Left lung (tissue), 10 donors: Measurements from ENCODE around the gene GCGR. TPM values are rescaled to one million over a fixed set of nuclear protein-coding genes. Genes with fewer than 3 reads are reported as not detected.

Source experiments
- ATAC-seq: fragments of 200-7000 bp; cut with Tn5 transposase; one replicate; pipeline ENCODE4 v1.9.1; 2020; ENCODE audit warnings: moderate library complexity
- DNase-seq, 4 donors: peaks; one replicate each; pipeline ENCODE4 v3.0.0-alpha.2; 2013 to 2020
- H3K27ac ChIP-seq, 2 donors: fragments of 200-600 bp; sonication (generic) in 1 of 2; one replicate each; pipeline versions ENCODE4 v1.5.0 to v1.8.0; 2020 to 2021
- H3K27me3 ChIP-seq, 2 donors: fragments of 200-600 bp; sonication (generic) in 1 of 2; one replicate each; pipeline versions ENCODE4 v1.5.0 to v1.8.0; 2020 to 2021
- H3K36me3 ChIP-seq, 2 donors: fragments of 200-600 bp; sonication (generic) in 1 of 2; one replicate each; pipeline versions ENCODE4 v1.5.0 to v1.8.0; 2020 to 2021
- H3K4me1 ChIP-seq, 2 donors: fragments of 200-600 bp; one replicate each; pipeline ENCODE4 v1.8.0; 2021
- H3K4me3 ChIP-seq, 2 donors: fragments of 200-600 bp; sonication (generic) in 1 of 2; one replicate each; pipeline versions ENCODE4 v1.5.0 to v1.8.0; 2020 to 2021; ENCODE audit warnings: mild to moderate bottlenecking in 1 of 2
- H3K9me3 ChIP-seq, 2 donors: fragments of 200-600 bp; sonication (generic) in 1 of 2; one replicate each; pipeline versions ENCODE4 v1.5.0 to v1.8.0; 2020 to 2021
- intact Hi-C, 2 donors: fragments of 100-400 bp; cut with DNase I; formaldehyde crosslinking; loops; one replicate each; pipeline versions ENCODE4 v1.11.2 to v1.14.2; 2022
- polyA plus RNA-seq, 6 donors: library from polyadenylated mRNA; unstranded; fragments of 120-200 nt; gene quantifications; one replicate each; pipeline ENCODE4 v1.2.1, GENCODE V29; 2013; ENCODE audit not compliant: insufficient read length in 6 of 6
- total RNA-seq, 2 donors: library from RNA; stranded (reverse); fragmentation: NEBNext Ultra II Directional; extraction: Animal tissue kit (Norgen Biotek cat#: 25700); gene quantifications; one replicate each; pipeline ENCODE4 v1.2.1, GENCODE V29; 2021
- TF ChIP-seq, protein P1 (sequence below), 2 donors: fragments of 200-600 bp; sonication (generic) in 1 of 2; IDR thresholded peaks; one replicate each; pipeline versions ENCODE4 v1.5.0 to v1.8.0; 2021; ENCODE audit warnings: antibody characterized with exemption in 2 of 2
- donor health status: DM: no; HTN: yes; CAD: no.
- donor health status: DM: no; HTN: no; CAD: no.

GCGR gene
- total and polyA plus RNA-seq, 8 donors = 0.13 to 0.37 (median 0.26) TPM; not detected in 3

- H3K27me3 ChIP-seq = peaks cover 0 to 81% of the 10 kb centered on the region in 2 donors
- no peaks in the 10 kb centered on the region for H3K36me3 ChIP-seq
- DNase-seq (no peak), ATAC-seq (no peak)
- intact Hi-C loops = no loop called here
- H3K4me3 ChIP-seq = no peak overlapping the region
- TF ChIP-seq, protein P1, sequence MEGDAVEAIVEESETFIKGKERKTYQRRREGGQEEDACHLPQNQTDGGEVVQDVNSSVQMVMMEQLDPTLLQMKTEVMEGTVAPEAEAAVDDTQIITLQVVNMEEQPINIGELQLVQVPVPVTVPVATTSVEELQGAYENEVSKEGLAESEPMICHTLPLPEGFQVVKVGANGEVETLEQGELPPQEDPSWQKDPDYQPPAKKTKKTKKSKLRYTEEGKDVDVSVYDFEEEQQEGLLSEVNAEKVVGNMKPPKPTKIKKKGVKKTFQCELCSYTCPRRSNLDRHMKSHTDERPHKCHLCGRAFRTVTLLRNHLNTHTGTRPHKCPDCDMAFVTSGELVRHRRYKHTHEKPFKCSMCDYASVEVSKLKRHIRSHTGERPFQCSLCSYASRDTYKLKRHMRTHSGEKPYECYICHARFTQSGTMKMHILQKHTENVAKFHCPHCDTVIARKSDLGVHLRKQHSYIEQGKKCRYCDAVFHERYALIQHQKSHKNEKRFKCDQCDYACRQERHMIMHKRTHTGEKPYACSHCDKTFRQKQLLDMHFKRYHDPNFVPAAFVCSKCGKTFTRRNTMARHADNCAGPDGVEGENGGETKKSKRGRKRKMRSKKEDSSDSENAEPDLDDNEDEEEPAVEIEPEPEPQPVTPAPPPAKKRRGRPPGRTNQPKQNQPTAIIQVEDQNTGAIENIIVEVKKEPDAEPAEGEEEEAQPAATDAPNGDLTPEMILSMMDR (IDR thresholded peaks at IDR 0.05) = no peak
- no peaks in the 10 kb centered on the region for H3K9me3 ChIP-seq
- H3K27ac ChIP-seq = no peak overlapping the region
- H3K4me1 ChIP-seq = no peaks in the 10 kb centered on the region
Observed at GRCh38 chr17:81811705-81812570, 8.0 kb downstream of the GCGR start.

- ATAC-seq (no peak), DNase-seq (no peak)
- Histone ChIP-seq H3K4me1 (no peaks in the 10 kb centered on the region), H3K27me3 (peaks cover 0 to 76% of the 10 kb centered on the region in 2 donors), H3K9me3 (no peaks in the 10 kb centered on the region), H3K27ac (no peak overlapping the region), H3K36me3 (no peaks in the 10 kb centered on the region), H3K4me3 (no peak overlapping the region)
- intact Hi-C loops = no loop called here
- TF ChIP-seq, protein P1 (IDR thresholded peaks at IDR 0.05) = no peak
Observed at GRCh38 chr17:81812571-81813370, 8.8 kb downstream of the GCGR start.

- DNase-seq = no peak
- intact Hi-C loops = no loop called here
- Histone ChIP-seq H3K9me3 (no peaks in the 10 kb centered on the region), H3K4me1 (no peaks in the 10 kb centered on the region), H3K36me3 (no peaks in the 10 kb centered on the region), H3K27ac (no peak overlapping the region), H3K4me3 (no peak overlapping the region), H3K27me3 (peaks cover 0 to 71% of the 10 kb centered on the region in 2 donors)
- TF ChIP-seq, protein P1 (IDR thresholded peaks at IDR 0.05) = no peak
- ATAC-seq = no peak
Observed at GRCh38 chr17:81813371-81813684, 9.4 kb downstream of the GCGR start.

DNA sequence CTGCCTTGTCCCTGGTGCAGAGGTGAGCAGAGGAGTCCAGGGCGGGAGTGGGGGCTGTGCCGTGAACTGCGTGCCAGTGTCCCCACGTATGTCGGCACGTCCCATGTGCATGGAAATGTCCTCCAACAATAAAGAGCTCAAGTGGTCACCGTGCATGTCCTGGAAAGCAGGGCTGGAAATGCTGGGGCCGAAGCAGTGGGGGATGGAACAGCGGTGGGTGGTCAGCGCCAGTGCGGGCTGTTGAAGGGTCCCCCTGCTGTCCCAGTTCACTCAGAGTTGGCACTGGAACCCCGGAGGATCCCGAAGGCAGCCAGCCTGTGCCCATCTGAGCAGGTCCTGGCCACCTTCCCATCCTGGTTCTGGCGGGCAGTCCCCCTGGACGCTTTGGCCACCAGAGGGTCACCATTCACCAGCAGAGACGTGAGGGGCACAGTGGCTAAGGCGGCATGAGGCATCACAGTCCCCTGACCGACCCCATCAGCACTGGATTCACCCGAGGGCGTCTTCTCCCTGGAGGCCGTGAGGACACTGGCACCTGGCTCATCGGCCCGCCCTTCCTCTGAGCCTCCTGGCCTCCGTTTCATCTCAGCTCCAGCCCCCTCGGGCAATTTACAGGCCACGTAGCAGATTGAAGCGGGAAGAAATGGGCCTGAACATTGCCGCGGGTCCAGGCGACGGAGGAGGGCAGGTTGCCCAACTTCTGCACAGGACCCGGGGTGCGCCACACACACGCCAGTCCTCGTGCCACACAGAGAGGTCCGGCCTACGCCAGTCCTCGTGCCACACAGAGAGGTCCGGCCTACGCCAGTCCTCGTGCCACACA, 10.1 kb downstream of the GCGR start:
- no peak for ATAC-seq
- Histone ChIP-seq H3K27ac (no peak overlapping the region), H3K4me1 (no peaks in the 10 kb centered on the region), H3K36me3 (no peaks in the 10 kb centered on the region), H3K27me3 (peaks cover 0 to 64% of the 10 kb centered on the region in 2 donors), H3K4me3 (no peak overlapping the region), H3K9me3 (no peaks in the 10 kb centered on the region)
- no peak for DNase-seq
- intact Hi-C loops = no loop called here
- TF ChIP-seq, protein P1 (IDR thresholded peaks at IDR 0.05) = no peak
